GM12878 (cell line): Measurements from ENCODE around the gene TBL3. TPM values are rescaled to one million over a fixed set of nuclear protein-coding genes. Genes with fewer than 3 reads are reported as not detected.

Experiments used
- ATAC-seq: fragments of 200-7000 bp; cut with Tn5 transposase; 3 replicates; pipeline ENCODE4 v1.9.1; 2020; ENCODE audit warnings: mild to moderate bottlenecking, moderate library complexity
- BruUV-seq: library from RNA; stranded (reverse); fragments of 400-500 nt; replicated peaks from 2 replicates; lab custom pipeline; 2021; lab: Mats Ljungman, UMichigan
- CTCF ChIA-PET: fragments of 300-600 bp; sonication (Branson Sonifier 250); formaldehyde crosslinking; extraction: SDS; loops from one replicate; lab custom pipeline; 2021; ENCODE audit warnings: inconsistent platforms; lab: Yijun Ruan, JAX
- POLR2A ChIA-PET: fragments of 350-600 bp; formaldehyde crosslinking; extraction: SDS; loops from one replicate; lab custom pipeline; 2021; ENCODE audit warnings: inconsistent platforms; lab: Charles Lee
- RAD21 ChIA-PET: fragments of 300-600 bp; sonication (Branson Sonifier 250); formaldehyde crosslinking; loops from one replicate; lab custom pipeline; 2023; ENCODE audit warnings: antibody characterized with exemption; ENCODE audit not compliant: unreplicated experiment; lab: Charles Lee
- SMC1A ChIA-PET: fragments of 300-600 bp; sonication (Branson Sonifier 250); formaldehyde crosslinking; loops from one replicate; lab custom pipeline; 2023; ENCODE audit not compliant: unreplicated experiment, uncharacterized antibody; lab: Charles Lee
- DNase-seq: peaks from one replicate; pipeline ENCODE4 v3.0.0-alpha.2; 2011; ENCODE audit warnings: low read depth, low spot score
- FAIRE-seq: peaks from 3 replicates; lab custom pipeline; 2011; peaks lifted over from hg19 to GRCh38; lab: Jason Lieb, UNC
- H2AFZ ChIP-seq: 2 replicates; pipeline ENCODE4 v1.6.0; 2011; ENCODE audit warnings: low read depth, low read length, control low read depth; ENCODE audit not compliant: control insufficient read depth
- H3K27ac ChIP-seq: 2 replicates; pipeline ENCODE4 v1.5.1; 2011; ENCODE audit warnings: control low read depth; ENCODE audit not compliant: control insufficient read depth, insufficient read depth
- H3K27me3 ChIP-seq, 2 experiments: replicated peaks in 1 of 2; 2 replicates each; pipeline versions ENCODE4 v1.6.0 to v1.6.1; 2011; ENCODE audit warnings: low read length in 1 of 2; ENCODE audit not compliant: control insufficient read depth in 2 of 2, insufficient read depth in 2 of 2
- H3K36me3 ChIP-seq, 2 experiments: 2 replicates each; pipeline ENCODE4 v1.5.1; 2011; ENCODE audit warnings: low read length in 1 of 2; ENCODE audit not compliant: control insufficient read depth in 2 of 2, insufficient read depth in 2 of 2
- H3K4me1 ChIP-seq: 2 replicates; pipeline ENCODE4 v1.6.1; 2011; ENCODE audit warnings: mild to moderate bottlenecking, low read length, moderate library complexity, mixed read lengths; ENCODE audit not compliant: control insufficient read depth, insufficient read depth
- H3K4me2 ChIP-seq: 2 replicates; pipeline ENCODE4 v1.6.0; 2011; ENCODE audit warnings: control low read depth; ENCODE audit not compliant: control insufficient read depth, insufficient read depth
- H3K4me3 ChIP-seq: fragments of 200-600 bp; sonication (generic); 2 replicates; pipeline ENCODE4 v1.5.1; 2016
- H3K79me2 ChIP-seq: 2 replicates; pipeline ENCODE4 v1.6.0; 2011; ENCODE audit warnings: low read length; ENCODE audit not compliant: control insufficient read depth, insufficient read depth
- H3K9ac ChIP-seq: 2 replicates; pipeline ENCODE4 v1.8.0; 2011; ENCODE audit warnings: low read length, control low read depth, mixed read lengths; ENCODE audit not compliant: control insufficient read depth, insufficient read depth
- H3K9me3 ChIP-seq: replicated peaks from 3 replicates; pipeline ENCODE4 v1.5.1; 2011; ENCODE audit warnings: mild to moderate bottlenecking, low read length; ENCODE audit not compliant: control insufficient read depth, insufficient read depth
- H4K20me1 ChIP-seq: 2 replicates; pipeline ENCODE4 v1.6.0; 2011; ENCODE audit not compliant: control insufficient read depth, insufficient read depth
- LARP7 ChIP-seq: fragments of 450-650 bp; IDR thresholded peaks from 2 replicates; pipeline ENCODE4 v1.6.1; 2017; ENCODE audit warnings: mild to moderate bottlenecking
- MXI1 ChIP-seq: fragments of 150-350 bp; IDR thresholded peaks from 2 replicates; pipeline ENCODE4 v1.6.1; 2011; ENCODE audit warnings: low read depth, mild to moderate bottlenecking, inconsistent platforms, low read length, improper control_type of control experiment
- MYC ChIP-seq: IDR thresholded peaks from 2 replicates; pipeline ENCODE4 v1.6.1; 2011; ENCODE audit warnings: mild to moderate bottlenecking, low read length, moderate library complexity, inconsistent platforms; ENCODE audit not compliant: insufficient read depth, insufficient replicate concordance, insufficient read length, severe bottlenecking
- STAT1 ChIP-seq: fragments of 450-650 bp; conservative IDR thresholded peaks from 2 replicates; pipeline ENCODE4 v1.6.1; 2014; ENCODE audit warnings: antibody characterized with exemption, mild to moderate bottlenecking
- WGBS: methylation state at CpG from one replicate; pipeline ENCODE4 v1.1.6; 2016; ENCODE audit warnings: low lambda C conversion rate; ENCODE audit not compliant: insufficient replicate concordance, insufficient coverage; ENCODE audit errors: missing lambda C conversion rate; 5-methylcytosine and 5-hydroxymethylcytosine counted together
- in situ Hi-C: fragments of 300-500 bp; cut with MboI; formaldehyde crosslinking; loops from 9 replicates; pipeline ENCODE4 v1.14.3; 2018; ENCODE audit warnings: mixed read lengths
- intact Hi-C: fragments of 100-400 bp; cut with micrococcal nuclease; formaldehyde crosslinking; loops from one replicate; pipeline ENCODE4 v1.14.2; 2022; ENCODE audit not compliant: unreplicated experiment
- polyA plus RNA-seq, 11 experiments: library from polyadenylated mRNA; depleted of rRNA in 4 of 11; unstranded in 6 of 11; stranded (reverse) in 5 of 11; fragments of >200 nt; fragmentation: Nextera tagmentation in 4 of 11; fragmentation: Illumina TruSeq in 1 of 11; extraction: Ambion mirVana in 4 of 11; extraction: Trizol in 1 of 11; gene quantifications; 1 replicate in 1 of 11; 2 replicates in 10 of 11; pipeline versions ENCODE4 v1.2.1 to v1.2.3, GENCODE V29; 2011 to 2016; ENCODE audit warnings: inconsistent platforms in 2 of 11, missing spikeins in 2 of 11, low read depth in 1 of 11
- total RNA-seq, 4 experiments: library from RNA; depleted of rRNA in 3 of 4; stranded (reverse); fragments of >200 nt in 3 of 4; fragmentation: Illumina TruSeq in 1 of 4; extraction: Trizol in 1 of 4; gene quantifications; 2 replicates each; pipeline versions ENCODE4 v1.2.1 to v1.2.3, GENCODE V29; 2013 to 2021
- TF ChIP-seq, protein P1 (sequence below): fragments of 150-350 bp; IDR thresholded peaks from 2 replicates; pipeline ENCODE4 v1.6.1; 2016; ENCODE audit warnings: low read depth, low read length
- TF ChIP-seq, protein P2 (sequence below): fragments of 450-650 bp; IDR thresholded peaks from 2 replicates; pipeline ENCODE4 v1.6.1; 2017; ENCODE audit warnings: mild to moderate bottlenecking, low read depth, inconsistent platforms; ENCODE audit not compliant: poor library complexity, severe bottlenecking

Gene TBL3
- total and polyA plus RNA-seq, 10 of the 15 experiments (the other 5 are each of a cell fraction or from before 2014, with no cell fraction given): 1.2 to 101 (median 34.2) TPM

DNA sequence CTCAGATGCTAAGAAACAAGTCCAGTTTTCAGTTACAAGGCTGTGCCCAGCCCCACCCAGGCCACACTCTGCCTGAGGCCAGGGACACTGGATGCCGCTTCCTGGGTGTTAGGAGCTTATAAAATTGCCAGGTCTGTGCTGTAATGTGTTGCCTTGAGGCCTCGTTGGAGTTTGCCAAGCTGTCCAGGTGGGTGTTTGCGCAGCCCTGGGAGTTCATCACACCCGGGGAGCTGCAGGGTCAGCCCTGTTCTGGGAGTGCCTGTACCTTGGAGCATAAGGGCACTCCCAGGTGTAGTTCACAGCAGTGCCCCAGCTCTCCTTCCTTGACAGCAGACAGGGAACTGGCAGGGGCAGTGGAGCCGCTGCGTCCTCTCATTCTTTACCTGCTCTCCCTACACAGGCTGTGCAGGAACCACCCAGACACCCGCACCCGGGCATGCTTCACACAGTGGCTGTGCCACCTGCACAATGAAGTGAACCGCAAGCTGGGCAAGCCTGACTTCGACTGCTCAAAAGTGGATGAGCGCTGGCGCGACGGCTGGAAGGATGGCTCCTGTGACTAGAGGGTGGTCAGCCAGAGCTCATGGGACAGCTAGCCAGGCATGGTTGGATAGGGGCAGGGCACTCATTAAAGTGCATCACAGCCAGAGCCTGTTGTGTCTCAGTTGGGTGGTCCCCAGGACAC is 13.8 kb downstream of the TBL3 start:
- in situ Hi-C loops: no loop called here
- Histone ChIP-seq H3K9ac (peak overlapping the region; percentile 80), H3K4me2 (peak overlapping the region; percentile 95), H2AFZ (no peak overlapping the region), H3K27me3 (0 out of 4 replicates have a peak, but pooled peaks cover 0 to 3% of the 10 kb centered on the region in 2 experiments), H3K79me2 (no peaks in the 10 kb centered on the region; the same call in none of the 2 replicates)
- RAD21 ChIA-PET: no interaction called here
- TF ChIP-seq MXI1 (no peak), STAT1 (no peak), LARP7 (no peak), MYC (no peak)
- TF ChIP-seq, protein P1, sequence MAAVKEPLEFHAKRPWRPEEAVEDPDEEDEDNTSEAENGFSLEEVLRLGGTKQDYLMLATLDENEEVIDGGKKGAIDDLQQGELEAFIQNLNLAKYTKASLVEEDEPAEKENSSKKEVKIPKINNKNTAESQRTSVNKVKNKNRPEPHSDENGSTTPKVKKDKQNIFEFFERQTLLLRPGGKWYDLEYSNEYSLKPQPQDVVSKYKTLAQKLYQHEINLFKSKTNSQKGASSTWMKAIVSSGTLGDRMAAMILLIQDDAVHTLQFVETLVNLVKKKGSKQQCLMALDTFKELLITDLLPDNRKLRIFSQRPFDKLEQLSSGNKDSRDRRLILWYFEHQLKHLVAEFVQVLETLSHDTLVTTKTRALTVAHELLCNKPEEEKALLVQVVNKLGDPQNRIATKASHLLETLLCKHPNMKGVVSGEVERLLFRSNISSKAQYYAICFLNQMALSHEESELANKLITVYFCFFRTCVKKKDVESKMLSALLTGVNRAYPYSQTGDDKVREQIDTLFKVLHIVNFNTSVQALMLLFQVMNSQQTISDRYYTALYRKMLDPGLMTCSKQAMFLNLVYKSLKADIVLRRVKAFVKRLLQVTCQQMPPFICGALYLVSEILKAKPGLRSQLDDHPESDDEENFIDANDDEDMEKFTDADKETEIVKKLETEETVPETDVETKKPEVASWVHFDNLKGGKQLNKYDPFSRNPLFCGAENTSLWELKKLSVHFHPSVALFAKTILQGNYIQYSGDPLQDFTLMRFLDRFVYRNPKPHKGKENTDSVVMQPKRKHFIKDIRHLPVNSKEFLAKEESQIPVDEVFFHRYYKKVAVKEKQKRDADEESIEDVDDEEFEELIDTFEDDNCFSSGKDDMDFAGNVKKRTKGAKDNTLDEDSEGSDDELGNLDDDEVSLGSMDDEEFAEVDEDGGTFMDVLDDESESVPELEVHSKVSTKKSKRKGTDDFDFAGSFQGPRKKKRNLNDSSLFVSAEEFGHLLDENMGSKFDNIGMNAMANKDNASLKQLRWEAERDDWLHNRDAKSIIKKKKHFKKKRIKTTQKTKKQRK: no peak
- TF ChIP-seq, protein P2, sequence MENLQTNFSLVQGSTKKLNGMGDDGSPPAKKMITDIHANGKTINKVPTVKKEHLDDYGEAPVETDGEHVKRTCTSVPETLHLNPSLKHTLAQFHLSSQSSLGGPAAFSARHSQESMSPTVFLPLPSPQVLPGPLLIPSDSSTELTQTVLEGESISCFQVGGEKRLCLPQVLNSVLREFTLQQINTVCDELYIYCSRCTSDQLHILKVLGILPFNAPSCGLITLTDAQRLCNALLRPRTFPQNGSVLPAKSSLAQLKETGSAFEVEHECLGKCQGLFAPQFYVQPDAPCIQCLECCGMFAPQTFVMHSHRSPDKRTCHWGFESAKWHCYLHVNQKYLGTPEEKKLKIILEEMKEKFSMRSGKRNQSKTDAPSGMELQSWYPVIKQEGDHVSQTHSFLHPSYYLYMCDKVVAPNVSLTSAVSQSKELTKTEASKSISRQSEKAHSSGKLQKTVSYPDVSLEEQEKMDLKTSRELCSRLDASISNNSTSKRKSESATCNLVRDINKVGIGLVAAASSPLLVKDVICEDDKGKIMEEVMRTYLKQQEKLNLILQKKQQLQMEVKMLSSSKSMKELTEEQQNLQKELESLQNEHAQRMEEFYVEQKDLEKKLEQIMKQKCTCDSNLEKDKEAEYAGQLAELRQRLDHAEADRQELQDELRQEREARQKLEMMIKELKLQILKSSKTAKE: no peak
- TF ChIP-seq, all 136 proteins: peak for 0
- H3K36me3 ChIP-seq: peaks cover 5 to 6% of the 10 kb centered on the region in 2 experiments; a peak in 3 of 4 replicates
- no peak overlapping the region for H3K27ac ChIP-seq
- BruUV-seq: no TSS peak
- intact Hi-C loops: no loop called here
- ChIA-PET CTCF (interaction anchor here (0.6 to 1.6 kb wide), 2 partner anchors 16 to 18 kb away, joined by 3 to 6 read pairs; no protein-coding TSS in a partner anchor), SMC1A (no interaction called here), POLR2A (interaction anchor here (0.5 to 4.7 kb wide), 3 partner anchors 14 to 124 kb away, joined by 7 to 21 read pairs (median 8); partner anchors contain the start of genes RPS2 and TBL3)
- FAIRE-seq (no peak), DNase-seq (no peak), ATAC-seq (no peak)
- peaks cover 30% of the 10 kb centered on the region for H3K4me1 ChIP-seq
- H3K4me3 ChIP-seq: peak overlapping the region; percentile 87
- WGBS: 90% methylated on average over 14 of the region's 14 CpGs
- no peaks in the 10 kb centered on the region for H3K9me3 ChIP-seq
- no peaks in the 10 kb centered on the region for H4K20me1 ChIP-seq
